GM12878 (cell line): ENCODE data around the gene PLEKHH1. TPM values are rescaled to one million over a fixed set of nuclear protein-coding genes. Genes with fewer than 3 reads are reported as not detected.

Experiments
- ATAC-seq: fragments of 200-7000 bp; cut with Tn5 transposase; 3 replicates; pipeline ENCODE4 v1.9.1; 2020; ENCODE audit warnings: mild to moderate bottlenecking, moderate library complexity
- BruUV-seq: library from RNA; stranded (reverse); fragments of 400-500 nt; replicated peaks from 2 replicates; lab custom pipeline; 2021; lab: Mats Ljungman, UMichigan
- CTCF ChIA-PET: fragments of 300-600 bp; sonication (Branson Sonifier 250); formaldehyde crosslinking; extraction: SDS; loops from one replicate; lab custom pipeline; 2021; ENCODE audit warnings: inconsistent platforms; lab: Yijun Ruan, JAX
- POLR2A ChIA-PET: fragments of 350-600 bp; formaldehyde crosslinking; extraction: SDS; loops from one replicate; lab custom pipeline; 2021; ENCODE audit warnings: inconsistent platforms; lab: Charles Lee
- RAD21 ChIA-PET: fragments of 300-600 bp; sonication (Branson Sonifier 250); formaldehyde crosslinking; loops from one replicate; lab custom pipeline; 2023; ENCODE audit warnings: antibody characterized with exemption; ENCODE audit not compliant: unreplicated experiment; lab: Charles Lee
- SMC1A ChIA-PET: fragments of 300-600 bp; sonication (Branson Sonifier 250); formaldehyde crosslinking; loops from one replicate; lab custom pipeline; 2023; ENCODE audit not compliant: unreplicated experiment, uncharacterized antibody; lab: Charles Lee
- DNase-seq: peaks from one replicate; pipeline ENCODE4 v3.0.0-alpha.2; 2011; ENCODE audit warnings: low read depth, low spot score
- FAIRE-seq: peaks from 3 replicates; lab custom pipeline; 2011; peaks lifted over from hg19 to GRCh38; lab: Jason Lieb, UNC
- H2AFZ ChIP-seq: 2 replicates; pipeline ENCODE4 v1.6.0; 2011; ENCODE audit warnings: low read depth, low read length, control low read depth; ENCODE audit not compliant: control insufficient read depth
- H3K27ac ChIP-seq: 2 replicates; pipeline ENCODE4 v1.5.1; 2011; ENCODE audit warnings: control low read depth; ENCODE audit not compliant: control insufficient read depth, insufficient read depth
- H3K27me3 ChIP-seq, 2 experiments: replicated peaks in 1 of 2; 2 replicates each; pipeline versions ENCODE4 v1.6.0 to v1.6.1; 2011; ENCODE audit warnings: low read length in 1 of 2; ENCODE audit not compliant: control insufficient read depth in 2 of 2, insufficient read depth in 2 of 2
- H3K36me3 ChIP-seq, 2 experiments: 2 replicates each; pipeline ENCODE4 v1.5.1; 2011; ENCODE audit warnings: low read length in 1 of 2; ENCODE audit not compliant: control insufficient read depth in 2 of 2, insufficient read depth in 2 of 2
- H3K4me1 ChIP-seq: 2 replicates; pipeline ENCODE4 v1.6.1; 2011; ENCODE audit warnings: mild to moderate bottlenecking, low read length, moderate library complexity, mixed read lengths; ENCODE audit not compliant: control insufficient read depth, insufficient read depth
- H3K4me2 ChIP-seq: 2 replicates; pipeline ENCODE4 v1.6.0; 2011; ENCODE audit warnings: control low read depth; ENCODE audit not compliant: control insufficient read depth, insufficient read depth
- H3K4me3 ChIP-seq: fragments of 200-600 bp; sonication (generic); 2 replicates; pipeline ENCODE4 v1.5.1; 2016
- H3K79me2 ChIP-seq: 2 replicates; pipeline ENCODE4 v1.6.0; 2011; ENCODE audit warnings: low read length; ENCODE audit not compliant: control insufficient read depth, insufficient read depth
- H3K9ac ChIP-seq: 2 replicates; pipeline ENCODE4 v1.8.0; 2011; ENCODE audit warnings: low read length, control low read depth, mixed read lengths; ENCODE audit not compliant: control insufficient read depth, insufficient read depth
- H3K9me3 ChIP-seq: replicated peaks from 3 replicates; pipeline ENCODE4 v1.5.1; 2011; ENCODE audit warnings: mild to moderate bottlenecking, low read length; ENCODE audit not compliant: control insufficient read depth, insufficient read depth
- H4K20me1 ChIP-seq: 2 replicates; pipeline ENCODE4 v1.6.0; 2011; ENCODE audit not compliant: control insufficient read depth, insufficient read depth
- BRCA1 ChIP-seq: IDR thresholded peaks from 2 replicates; pipeline ENCODE4 v1.6.1; 2011; ENCODE audit warnings: low read depth, low read length, improper control_type of control experiment
- CBX3 ChIP-seq: fragments of 200-600 bp; sonication (generic); IDR thresholded peaks from 2 replicates; pipeline ENCODE4 v1.6.1; 2016; ENCODE audit warnings: low read depth, borderline replicate concordance
- CREM ChIP-seq: IDR thresholded peaks from 2 replicates; pipeline ENCODE4 v1.6.1; 2014; ENCODE audit warnings: antibody characterized with exemption, low read depth
- DPF2 ChIP-seq: fragments of 450-650 bp; IDR thresholded peaks from 2 replicates; pipeline ENCODE4 v1.6.1; 2017; ENCODE audit warnings: mild to moderate bottlenecking
- EGR1 ChIP-seq, 2 experiments: IDR thresholded peaks; 1 replicate in 1 of 2; 2 replicates in 1 of 2; pipeline ENCODE4 v1.6.1; 2011 to 2012; ENCODE audit warnings: low read depth in 2 of 2, low read length in 2 of 2, borderline replicate concordance in 1 of 2, mild to moderate bottlenecking in 1 of 2, moderate library complexity in 1 of 2
- EP300 ChIP-seq, 2 experiments: fragments of 150-350 bp in 1 of 2; IDR thresholded peaks; 2 replicates each; pipeline ENCODE4 v1.6.1; 2011 to 2012; ENCODE audit warnings: low read depth in 2 of 2, low read length in 2 of 2, borderline replicate concordance in 1 of 2, improper control_type of control experiment in 1 of 2, inconsistent platforms in 1 of 2; ENCODE audit not compliant: control insufficient read depth in 1 of 2
- FOXM1 ChIP-seq: IDR thresholded peaks from 2 replicates; pipeline ENCODE4 v1.6.1; 2012; ENCODE audit warnings: low read depth, mild to moderate bottlenecking, inconsistent platforms, low read length, moderate library complexity
- IRF3 ChIP-seq: fragments of 450-650 bp; IDR thresholded peaks from 2 replicates; pipeline ENCODE4 v1.6.1; 2014; ENCODE audit warnings: mild to moderate bottlenecking
- JUND ChIP-seq: IDR thresholded peaks from 2 replicates; pipeline ENCODE4 v1.6.1; 2012; ENCODE audit warnings: low read depth, mild to moderate bottlenecking, low read length, improper control_type of control experiment, moderate library complexity
- KAT2A ChIP-seq: conservative IDR thresholded peaks from 2 replicates; pipeline ENCODE4 v1.6.1; 2011; ENCODE audit warnings: low read depth, low read length; ENCODE audit not compliant: control insufficient read depth
- MYC ChIP-seq: IDR thresholded peaks from 2 replicates; pipeline ENCODE4 v1.6.1; 2011; ENCODE audit warnings: mild to moderate bottlenecking, low read length, moderate library complexity, inconsistent platforms; ENCODE audit not compliant: insufficient read depth, insufficient replicate concordance, insufficient read length, severe bottlenecking
- NBN ChIP-seq: fragments of 450-650 bp; IDR thresholded peaks from 2 replicates; pipeline ENCODE4 v1.6.1; 2016
- NFXL1 ChIP-seq: fragments of 450-650 bp; IDR thresholded peaks from 2 replicates; pipeline ENCODE4 v1.6.1; 2017; ENCODE audit warnings: antibody characterized with exemption, mild to moderate bottlenecking, borderline replicate concordance
- NR2F1 ChIP-seq: fragments of 450-650 bp; conservative IDR thresholded peaks from 2 replicates; pipeline ENCODE4 v1.6.1; 2017; ENCODE audit warnings: mild to moderate bottlenecking
- PAX8 ChIP-seq: fragments of 450-650 bp; IDR thresholded peaks from 2 replicates; pipeline ENCODE4 v1.6.1; 2017; ENCODE audit warnings: mild to moderate bottlenecking, moderate library complexity
- RELB ChIP-seq: fragments of 450-650 bp; IDR thresholded peaks from 2 replicates; pipeline ENCODE4 v1.6.1; 2017; ENCODE audit warnings: low read depth, mild to moderate bottlenecking, moderate library complexity
- RUNX3 ChIP-seq: IDR thresholded peaks from 2 replicates; pipeline ENCODE4 v1.6.1; 2012; ENCODE audit warnings: low read length, inconsistent platforms
- SREBF1 ChIP-seq: IDR thresholded peaks from 2 replicates; pipeline ENCODE4 v1.6.1; 2012; ENCODE audit warnings: mild to moderate bottlenecking, low read length
- SRF ChIP-seq, 2 experiments: IDR thresholded peaks; 2 replicates each; pipeline ENCODE4 v1.6.1; 2011; ENCODE audit warnings: low read depth in 2 of 2, low read length in 2 of 2, mild to moderate bottlenecking in 1 of 2, moderate library complexity in 1 of 2
- STAT1 ChIP-seq: fragments of 450-650 bp; conservative IDR thresholded peaks from 2 replicates; pipeline ENCODE4 v1.6.1; 2014; ENCODE audit warnings: antibody characterized with exemption, mild to moderate bottlenecking
- TAF1 ChIP-seq: IDR thresholded peaks from 2 replicates; pipeline ENCODE4 v1.6.1; 2011; ENCODE audit warnings: mild to moderate bottlenecking, low read depth, low read length, borderline replicate concordance
- WRNIP1 ChIP-seq: IDR thresholded peaks from 2 replicates; pipeline ENCODE4 v1.6.1; 2011; ENCODE audit warnings: low read depth, low read length, improper control_type of control experiment, borderline replicate concordance
- YBX1 ChIP-seq: fragments of 450-650 bp; IDR thresholded peaks from 2 replicates; pipeline ENCODE4 v1.6.1; 2016; ENCODE audit warnings: antibody characterized with exemption
- ZNF274 ChIP-seq: IDR thresholded peaks from one replicate; pipeline ENCODE4 v1.8.0; 2011; ENCODE audit not compliant: insufficient read length, insufficient read depth
- ZNF622 ChIP-seq: fragments of 450-650 bp; IDR thresholded peaks from 2 replicates; pipeline ENCODE4 v1.6.1; 2017; ENCODE audit warnings: mild to moderate bottlenecking, inconsistent platforms
- WGBS: methylation state at CpG from one replicate; pipeline ENCODE4 v1.1.6; 2016; ENCODE audit warnings: low lambda C conversion rate; ENCODE audit not compliant: insufficient replicate concordance, insufficient coverage; ENCODE audit errors: missing lambda C conversion rate; 5-methylcytosine and 5-hydroxymethylcytosine counted together
- in situ Hi-C: fragments of 300-500 bp; cut with MboI; formaldehyde crosslinking; loops from 9 replicates; pipeline ENCODE4 v1.14.3; 2018; ENCODE audit warnings: mixed read lengths
- intact Hi-C: fragments of 100-400 bp; cut with micrococcal nuclease; formaldehyde crosslinking; loops from one replicate; pipeline ENCODE4 v1.14.2; 2022; ENCODE audit not compliant: unreplicated experiment
- polyA plus RNA-seq, 11 experiments: library from polyadenylated mRNA; depleted of rRNA in 4 of 11; unstranded in 6 of 11; stranded (reverse) in 5 of 11; fragments of >200 nt; fragmentation: Nextera tagmentation in 4 of 11; fragmentation: Illumina TruSeq in 1 of 11; extraction: Ambion mirVana in 4 of 11; extraction: Trizol in 1 of 11; gene quantifications; 1 replicate in 1 of 11; 2 replicates in 10 of 11; pipeline versions ENCODE4 v1.2.1 to v1.2.3, GENCODE V29; 2011 to 2016; ENCODE audit warnings: inconsistent platforms in 2 of 11, missing spikeins in 2 of 11, low read depth in 1 of 11
- total RNA-seq, 4 experiments: library from RNA; depleted of rRNA in 3 of 4; stranded (reverse); fragments of >200 nt in 3 of 4; fragmentation: Illumina TruSeq in 1 of 4; extraction: Trizol in 1 of 4; gene quantifications; 2 replicates each; pipeline versions ENCODE4 v1.2.1 to v1.2.3, GENCODE V29; 2013 to 2021

PLEKHH1 gene
- total and polyA plus RNA-seq, 10 of the 15 experiments (the other 5 are each of a cell fraction or from before 2014, with no cell fraction given): 0.11 to 0.95 (median 0.41) TPM

GRCh38 chr14:67602995-67603545 is 70.0 kb downstream of the PLEKHH1 start:
- peak; percentile 83 for ATAC-seq
- TF ChIP-seq SRF (IDR thresholded peaks at IDR 0.05; ENCODE audit: low read depth in 2 of 2, low read length in 2 of 2) (no peak), EGR1 (IDR thresholded peaks at IDR 0.05; ENCODE audit: borderline replicate concordance in 1 of 2, low read depth in 2 of 2, low read length in 2 of 2) (no peak), IRF3 (no peak), MYC (no peak), JUND (no peak), KAT2A (no peak), NBN (no peak), BRCA1 (no peak), ZNF274 (no peak), STAT1 (no peak), WRNIP1 (no peak), SREBF1 (no peak), RELB (peak; percentile 25; the same call in 1 of the 2 replicates), NFXL1 (no peak), PAX8 (no peak), ZNF622 (no peak), CREM (no peak), FOXM1 (no peak), NR2F1 (no peak), RUNX3 (peak; percentile 25; the same call in 1 of the 2 replicates), EP300 (IDR thresholded peaks at IDR 0.05; ENCODE audit: borderline replicate concordance in 1 of 2, control insufficient read depth in 1 of 2, low read depth in 2 of 2, low read length in 2 of 2) (no peak), CBX3 (no peak), TAF1 (peak; percentile 46; the same call in 1 of the 2 replicates), YBX1 (no peak), DPF2 (no peak)

More at GRCh38 chr14:67602995-67603545, 70.0 kb downstream of the PLEKHH1 start:
- BruUV-seq: no TSS peak
- DNase-seq (peak; percentile 71), FAIRE-seq (peak; percentile 85)
- Histone ChIP-seq H3K27ac (peak overlapping the region; percentile 39), H3K79me2 (peaks cover 10% of the 10 kb centered on the region), H3K4me1 (peaks cover 9% of the 10 kb centered on the region; the same call in 1 of the 2 replicates), H3K4me2 (peak overlapping the region; percentile 66), H4K20me1 (no peaks in the 10 kb centered on the region), H3K9ac (no peak overlapping the region), H3K4me3 (no peak overlapping the region), H3K36me3 (no peaks in the 10 kb centered on the region), H2AFZ (peak overlapping the region; percentile 54; the same call in 1 of the 2 replicates), H3K9me3 (peaks cover 2% of the 10 kb centered on the region; the same call in 1 of the 3 replicates), H3K27me3 (no peaks in the 10 kb centered on the region)
- POLR2A ChIA-PET: no interaction called here
- RAD21 ChIA-PET: interaction anchor here (0.8 kb wide), 1 partner anchor 64 kb away, joined by 3 read pairs; no protein-coding TSS in a partner anchor
- 3% methylated on average over 5 of the region's 5 CpGs for WGBS
- in situ Hi-C loops: no loop called here
- CTCF ChIA-PET: interaction anchor here (1.0 to 1.9 kb wide), 3 partner anchors 32 to 99 kb away, joined by 3 to 7 read pairs (median 3); partner anchors contain the start of gene RDH12
- intact Hi-C loops: no loop called here
- SMC1A ChIA-PET: interaction anchor here (0.7 to 1.1 kb wide), 3 partner anchors 16 to 75 kb away, joined by 3 read pairs; no protein-coding TSS in a partner anchor
